COLO829 (cell line): ENCODE results near the gene KRT75.

Source experiments
- DNase-seq: peaks from one replicate; pipeline ENCODE4 v3.0.0; 2012; ENCODE audit warnings: low spot score

Gene KRT75

DNA sequence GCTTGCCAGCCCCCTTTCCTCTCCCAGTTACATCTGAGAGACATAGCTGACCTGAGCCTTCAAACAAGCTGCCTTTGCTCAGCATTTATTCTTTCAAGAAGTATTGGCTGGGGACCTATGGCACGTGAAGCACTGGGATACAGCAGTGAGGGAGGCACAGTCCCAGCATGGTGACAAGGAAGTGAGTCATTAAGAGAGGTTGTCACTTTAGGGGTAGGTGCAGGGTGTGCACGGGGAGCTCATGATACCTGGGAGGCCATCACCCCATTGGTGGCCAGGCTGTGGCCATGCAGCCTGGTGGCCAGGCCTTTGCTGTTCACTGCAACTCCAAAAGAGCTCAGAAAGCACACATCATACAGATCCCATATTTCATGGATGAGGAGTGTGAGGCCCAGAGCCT lies 5.7 kb upstream of the KRT75 start:
- no peak for DNase-seq

DNA sequence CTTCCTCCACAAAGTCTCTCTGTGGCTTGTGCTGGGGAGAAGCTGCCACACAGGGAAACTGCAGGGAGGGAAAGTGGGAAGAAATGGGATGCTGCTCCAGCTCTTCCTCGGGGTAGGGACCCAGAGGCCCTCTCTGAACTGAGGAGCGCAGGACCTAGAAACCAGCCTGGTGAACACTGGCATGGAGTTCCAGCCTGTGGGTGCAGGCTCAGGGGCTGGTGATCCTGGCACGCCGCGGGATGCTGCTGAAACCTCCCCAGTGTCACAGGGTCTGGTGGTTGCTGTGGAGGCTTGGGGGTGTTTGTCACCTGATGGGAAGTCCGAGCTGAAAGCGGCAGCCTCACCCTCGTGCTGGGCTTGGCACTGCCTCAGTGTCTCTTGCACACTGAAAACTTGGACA lies 5.2 kb upstream of the KRT75 start:
- no peak for DNase-seq

DNA sequence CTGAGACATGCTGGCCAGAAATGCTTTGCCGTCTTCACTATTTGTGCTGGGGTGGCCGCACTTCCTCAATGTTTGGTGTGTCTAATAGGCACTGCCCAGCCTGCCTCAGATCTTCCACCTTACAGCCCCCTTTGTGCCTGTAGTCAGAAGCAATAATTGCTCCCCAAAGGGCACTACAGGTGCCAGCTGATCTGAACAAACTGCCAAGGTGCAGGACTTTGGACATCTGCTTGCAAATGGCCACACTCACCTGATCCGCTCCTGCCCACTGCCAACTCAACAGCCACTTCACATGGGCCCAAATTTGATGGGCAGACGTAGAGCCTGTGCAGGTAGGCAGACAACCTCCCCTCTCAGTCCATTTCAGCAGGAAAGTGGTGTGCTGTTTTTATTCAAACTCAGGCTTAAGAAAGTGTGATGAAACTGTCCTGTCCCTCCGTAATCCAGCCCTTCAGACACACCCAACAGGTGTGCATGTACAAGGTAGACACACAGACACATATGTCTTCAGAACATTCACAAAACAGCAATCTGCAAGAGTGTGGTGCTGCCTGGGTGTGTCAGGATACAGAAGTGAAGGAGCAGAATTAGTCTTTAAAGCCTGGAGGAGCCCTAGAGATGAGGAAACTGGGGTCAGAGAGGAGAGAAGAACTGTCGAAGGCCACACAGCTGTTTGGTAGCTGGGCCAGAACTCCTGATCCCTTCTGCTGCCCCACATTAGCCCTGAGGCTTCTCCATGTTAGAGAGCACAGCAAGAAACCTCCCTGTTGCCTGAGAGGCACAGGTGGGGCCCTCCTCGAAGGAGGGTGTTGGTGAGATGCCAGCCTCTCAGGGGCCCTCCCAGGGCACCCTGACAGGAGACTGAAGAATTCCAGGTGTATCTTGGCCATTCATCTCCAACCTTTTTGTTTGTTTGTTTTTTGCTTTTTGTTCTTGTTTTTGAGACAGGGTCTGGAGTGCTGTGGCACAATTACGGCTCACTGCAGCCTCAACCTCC lies 4.4 kb upstream of the KRT75 start:
- no peak for DNase-seq

DNA sequence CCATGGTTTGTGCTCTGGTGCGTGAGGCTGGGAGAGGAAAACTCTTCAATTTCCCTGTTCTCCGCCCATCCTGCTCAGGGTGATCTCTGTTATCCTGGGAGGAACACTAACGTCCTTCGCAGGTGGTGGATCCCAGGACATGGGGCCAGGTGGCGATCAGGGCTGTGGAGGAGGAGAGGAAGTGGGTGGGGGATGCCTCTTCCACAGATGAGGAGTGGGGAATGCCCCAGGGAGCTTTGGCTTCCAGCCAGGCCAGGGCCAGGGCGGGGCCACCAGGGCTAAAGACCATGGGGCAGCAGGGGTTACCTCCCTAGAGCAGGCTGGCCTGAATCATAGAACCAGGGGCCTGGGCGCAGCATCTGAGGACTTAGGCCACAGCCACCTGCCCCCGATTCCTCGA lies 3.3 kb upstream of the KRT75 start:
- DNase-seq: no peak

DNA sequence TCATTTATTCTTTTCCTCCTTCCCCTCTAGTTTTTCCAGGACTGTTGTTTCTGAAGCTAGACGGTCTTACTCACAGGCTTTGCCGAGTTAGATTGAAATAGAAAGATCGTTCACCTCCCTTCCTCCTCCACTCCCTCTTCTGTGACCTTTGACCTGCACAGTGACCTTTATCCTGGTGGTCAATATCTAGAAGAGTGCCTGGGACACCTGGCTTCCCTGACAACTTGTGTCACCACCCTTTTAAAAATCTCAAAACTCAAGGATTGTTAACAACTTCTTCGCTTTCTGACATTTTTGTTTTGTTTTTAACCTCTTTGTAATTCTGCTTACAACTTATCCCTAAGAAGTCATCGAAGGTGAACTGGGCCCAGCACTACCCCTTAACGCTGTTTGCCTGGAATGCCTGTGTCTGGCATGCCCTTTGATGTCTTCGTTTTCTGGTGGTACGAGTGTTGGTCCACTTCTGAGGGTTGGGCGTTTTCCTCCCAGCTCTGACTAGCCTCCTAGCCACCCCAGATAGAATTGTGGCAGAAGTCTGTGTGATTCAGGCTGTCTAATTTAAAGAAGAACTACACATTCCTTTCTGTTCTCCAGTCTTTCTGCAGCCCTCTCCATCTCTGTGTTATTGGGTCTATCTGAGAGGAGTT lies 2.8 kb upstream of the KRT75 start:
- DNase-seq: no peak

DNA sequence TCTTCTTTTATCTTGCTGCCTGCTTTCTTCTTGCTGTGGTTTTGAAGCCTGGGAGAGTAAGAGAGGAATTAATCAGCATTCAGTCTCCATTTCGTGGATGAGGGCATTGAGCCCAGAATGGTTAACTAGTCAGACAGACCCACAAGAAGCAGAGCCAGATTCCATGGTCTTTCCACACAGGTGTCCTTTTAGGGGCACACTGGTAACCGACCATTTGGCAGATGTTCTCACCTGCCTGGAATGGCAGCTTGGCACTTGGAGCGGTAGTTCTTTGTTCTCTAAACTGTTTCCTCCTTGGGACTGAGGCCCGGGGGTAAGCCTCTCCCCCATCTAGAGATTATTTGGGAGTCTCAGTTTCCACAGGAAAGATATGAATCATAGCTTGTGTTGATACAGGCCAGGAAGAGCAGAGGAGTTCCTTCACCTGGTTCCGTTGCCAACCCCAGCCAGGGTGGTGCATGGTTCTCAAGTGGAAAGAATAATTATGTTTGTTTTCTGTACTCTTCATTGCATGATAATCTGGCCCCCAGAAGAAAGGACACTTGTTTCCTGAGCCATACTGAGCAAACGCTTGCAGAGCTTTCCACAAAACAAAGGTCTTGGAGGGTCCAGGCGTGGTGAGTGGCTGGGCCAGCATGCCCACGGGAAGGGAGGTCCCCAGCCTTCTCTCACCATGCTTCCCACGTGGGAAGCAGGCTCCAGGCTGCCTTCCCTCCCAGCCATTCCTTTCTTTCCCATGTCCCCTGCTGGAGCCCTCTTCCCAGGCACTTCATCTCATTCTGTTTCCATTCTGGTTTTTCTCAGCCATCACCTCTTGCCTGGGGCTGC lies 2.0 kb upstream of the KRT75 start:
- DNase-seq: no peak

DNA sequence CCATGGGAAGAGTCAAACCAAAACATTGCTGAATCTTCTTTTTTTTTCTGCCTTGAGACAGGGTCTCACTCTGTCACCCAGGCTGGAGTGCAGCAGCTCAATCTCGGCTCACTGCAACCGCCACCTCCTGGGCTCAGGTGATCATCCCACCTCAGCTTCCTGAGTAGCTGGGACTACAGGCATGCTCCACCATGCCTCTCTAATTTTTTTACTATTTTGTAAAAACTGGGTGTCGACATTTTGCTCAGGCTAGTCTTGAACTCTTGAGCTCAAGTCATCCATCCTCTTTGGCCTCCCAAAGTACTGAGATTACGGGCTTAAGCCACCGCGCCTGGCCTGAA lies 1.5 kb upstream of the KRT75 start:
- no peak for DNase-seq

DNA sequence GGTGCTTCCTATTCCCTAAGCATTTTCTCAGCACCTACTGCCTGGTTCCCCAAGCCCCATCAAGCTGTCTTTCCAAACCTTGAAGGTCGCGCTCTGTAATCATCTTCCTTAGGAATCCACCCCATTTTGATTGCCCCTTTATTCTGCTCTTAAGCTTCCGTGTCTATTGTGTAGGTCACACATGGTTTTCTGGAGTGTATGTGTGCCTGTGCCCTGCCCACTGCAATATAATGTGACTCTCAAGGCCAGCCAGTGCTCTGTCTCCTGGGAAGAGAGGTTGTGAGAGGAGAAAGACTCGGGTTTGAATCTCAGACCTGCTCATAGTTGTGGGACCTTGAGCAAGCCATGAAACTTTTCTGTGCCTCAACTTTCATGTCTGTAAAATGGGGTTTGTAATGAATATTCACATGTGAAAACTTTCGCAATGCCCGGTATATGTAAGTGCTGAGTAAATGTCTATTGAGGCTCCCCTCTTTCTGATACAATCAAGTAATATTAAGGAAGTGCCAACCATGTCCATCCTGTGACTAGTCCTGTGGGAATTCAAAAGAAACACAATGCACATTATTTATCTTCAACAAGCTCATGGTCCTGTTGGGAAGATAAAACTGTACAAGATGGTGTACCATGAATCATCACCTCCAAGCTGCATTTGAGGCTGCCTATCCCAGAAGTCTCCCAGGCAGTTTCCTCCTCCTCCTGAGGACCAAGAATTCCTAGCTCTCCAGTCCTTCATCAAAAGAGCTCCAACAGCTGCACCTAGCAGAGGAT lies 774 bp upstream of the KRT75 start:
- no peak for DNase-seq

DNA sequence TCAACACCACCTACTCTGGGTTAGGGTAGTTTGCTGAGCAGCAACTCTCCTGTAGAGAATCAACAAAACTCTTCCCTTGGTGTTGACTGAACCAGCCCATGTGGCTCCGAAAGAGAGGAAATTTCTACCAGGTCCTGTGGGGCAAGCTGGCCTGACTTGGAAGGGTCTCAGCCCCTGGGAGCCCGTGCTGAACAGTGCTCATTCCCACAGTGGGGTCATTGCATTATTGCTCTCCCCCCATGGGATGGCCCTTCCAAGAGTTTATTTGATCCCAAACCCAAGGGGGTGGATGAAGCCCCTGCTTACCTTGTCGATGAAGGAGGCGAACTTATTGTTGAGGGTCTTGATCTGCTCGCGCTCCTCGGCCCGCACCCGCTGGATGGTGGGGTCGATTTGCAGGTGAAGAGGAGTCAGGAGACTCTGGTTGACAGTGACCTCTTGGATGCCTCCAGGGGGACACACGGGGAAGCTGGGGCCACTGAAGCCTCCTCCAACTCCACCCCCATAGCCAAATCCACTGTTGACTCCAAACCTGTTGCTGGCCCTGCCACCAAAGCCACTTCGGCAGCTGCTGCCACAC lies 580 bp downstream of the KRT75 start:
- DNase-seq: no peak

DNA sequence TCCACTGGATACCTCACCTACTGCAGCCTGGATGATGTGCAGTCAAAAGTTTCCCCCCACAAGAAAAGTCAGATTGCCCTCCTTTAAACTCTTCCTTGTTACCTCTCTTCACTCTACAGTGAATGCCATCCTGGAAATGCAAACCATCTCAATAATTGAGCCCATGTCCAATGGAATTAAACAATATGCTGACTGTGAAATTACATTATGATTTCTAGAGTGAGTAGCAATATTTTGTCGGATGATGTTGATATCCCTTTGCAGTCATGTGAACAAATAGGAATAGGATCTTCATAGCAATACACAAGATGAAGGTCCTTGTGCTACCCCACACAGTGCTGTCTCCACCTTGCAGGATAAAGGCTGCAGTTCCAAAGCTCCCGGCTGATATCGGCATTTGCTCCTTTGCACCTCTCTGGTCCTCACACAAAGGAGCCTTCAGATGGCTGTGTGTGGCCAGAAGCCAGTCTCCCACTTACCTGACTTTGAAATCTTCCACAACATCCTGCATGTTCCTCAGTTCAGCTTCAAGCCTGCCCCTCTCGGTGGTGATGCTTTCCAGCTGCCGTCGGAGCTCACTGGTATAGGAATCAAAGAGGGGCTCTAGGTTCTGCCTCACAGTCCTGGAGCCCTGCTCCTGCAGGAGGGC lies 1.5 kb downstream of the KRT75 start:
- no peak for DNase-seq

DNA sequence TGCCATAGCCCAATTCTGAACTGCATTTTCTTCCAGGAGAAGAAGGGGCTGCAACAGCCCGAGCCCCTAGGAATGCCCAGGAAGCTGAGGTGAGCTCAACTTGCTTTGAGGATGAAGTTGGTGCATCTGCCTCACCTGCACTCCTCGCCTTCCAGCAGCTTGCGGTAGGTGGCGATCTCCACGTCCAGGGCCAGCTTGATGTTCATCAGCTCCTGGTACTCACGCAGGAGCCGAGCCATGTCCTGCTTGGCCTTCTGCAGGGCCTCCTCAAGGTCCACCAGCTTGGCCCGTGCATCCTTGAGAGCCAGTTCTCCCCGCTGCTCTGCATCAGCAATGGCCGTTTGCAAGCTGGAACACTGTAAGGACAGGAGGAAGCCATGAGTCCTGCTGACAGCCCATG lies 6.0 kb downstream of the KRT75 start:
- DNase-seq: no peak

DNA sequence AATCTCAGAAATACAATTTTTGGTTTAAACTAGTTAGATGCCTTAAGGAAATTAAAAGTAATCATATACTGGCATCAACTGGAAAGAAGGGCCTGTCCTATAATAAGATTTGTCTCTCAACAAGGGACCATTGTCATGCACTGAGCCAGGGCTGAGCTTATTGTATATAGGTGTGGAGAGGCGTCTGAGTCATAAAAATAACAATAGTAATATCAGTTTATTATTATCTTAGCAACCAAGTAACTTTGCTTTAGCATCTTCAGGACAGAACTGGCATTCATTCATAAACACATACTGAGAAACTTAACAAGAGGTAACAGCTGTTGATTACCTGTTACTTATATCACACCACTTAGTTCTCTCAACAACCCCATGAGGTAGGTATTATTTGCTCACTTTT lies 7.1 kb downstream of the KRT75 start:
- no peak for DNase-seq

DNA sequence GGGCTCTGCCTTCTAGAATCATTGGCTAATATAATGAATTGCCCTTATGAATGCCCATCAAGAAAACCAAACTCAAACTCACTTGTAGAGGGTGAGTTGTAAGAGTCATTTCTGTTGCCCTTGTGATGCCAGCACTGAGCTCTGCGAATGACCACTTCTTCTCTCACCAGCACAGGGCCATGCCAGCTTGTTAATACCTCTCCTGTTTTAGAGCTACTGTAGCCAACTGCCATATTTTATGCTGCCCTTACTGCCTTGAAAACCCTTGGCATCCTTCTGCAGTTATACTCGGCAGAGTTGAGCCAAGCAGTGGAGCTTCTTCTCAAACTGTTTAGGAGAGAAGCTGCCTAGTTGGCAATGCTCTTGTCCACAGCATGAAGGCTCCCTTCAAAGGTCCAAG lies 8.1 kb downstream of the KRT75 start:
- DNase-seq: no peak

DNA sequence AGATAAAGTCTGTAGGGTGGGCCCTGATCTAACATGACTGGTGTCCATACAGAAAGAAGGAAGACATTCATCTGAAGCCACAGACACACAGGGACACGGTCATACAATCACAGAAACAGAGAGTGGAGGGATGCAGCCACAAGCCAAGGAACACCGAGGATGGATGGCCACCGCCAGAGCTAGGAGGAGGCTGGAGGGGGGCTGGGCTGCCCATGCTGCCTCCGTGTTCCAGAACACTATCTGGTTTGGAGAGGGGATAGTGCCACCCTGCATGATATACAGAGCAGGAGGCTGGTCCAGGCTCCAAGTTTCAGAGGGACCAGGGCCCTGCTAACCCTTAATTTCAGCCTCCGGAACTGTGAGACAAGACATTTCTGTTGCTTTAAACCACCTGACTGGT lies 8.7 kb downstream of the KRT75 start:
- no peak for DNase-seq

DNA sequence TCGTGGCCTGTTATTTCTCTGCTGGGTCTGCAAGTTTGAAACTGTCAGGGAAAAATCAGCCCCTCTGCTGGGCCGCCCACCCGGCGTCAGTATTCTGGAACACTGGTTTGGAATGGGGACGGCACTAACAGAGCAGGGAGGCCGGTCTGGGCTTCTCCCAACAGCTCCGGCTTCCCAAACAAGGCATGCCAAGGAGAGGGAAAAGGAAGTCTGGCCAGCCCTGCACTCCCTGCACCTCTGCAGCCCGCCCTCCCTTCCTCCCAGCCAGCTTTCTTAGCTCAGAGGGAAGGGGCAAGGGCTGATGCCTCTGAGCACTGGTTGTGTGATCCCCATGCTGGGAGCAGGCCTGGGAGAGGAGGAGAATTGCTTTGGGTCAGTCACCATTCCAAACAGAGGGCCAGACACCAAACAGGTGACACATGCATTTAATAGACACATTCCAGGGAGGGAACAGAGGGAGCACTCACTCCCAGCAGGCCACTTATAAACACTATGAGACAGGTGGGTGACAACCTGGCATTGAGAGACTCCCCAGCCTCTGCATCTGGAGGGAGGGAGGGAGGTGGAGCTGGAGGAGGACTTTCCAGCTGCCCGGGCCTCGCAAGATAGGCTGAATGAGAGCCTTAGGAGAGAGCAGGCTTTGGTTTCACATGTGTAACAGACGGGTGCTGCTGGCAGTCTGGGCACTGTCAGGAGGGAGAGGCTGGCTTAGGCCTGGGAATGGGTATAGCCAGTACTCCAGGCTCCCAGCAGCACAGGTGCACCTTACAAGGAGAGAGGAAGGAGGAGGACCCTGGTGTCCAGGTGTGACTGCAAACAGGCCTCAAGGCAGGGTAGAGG lies 10.3 kb downstream of the KRT75 start:
- no peak for DNase-seq

DNA sequence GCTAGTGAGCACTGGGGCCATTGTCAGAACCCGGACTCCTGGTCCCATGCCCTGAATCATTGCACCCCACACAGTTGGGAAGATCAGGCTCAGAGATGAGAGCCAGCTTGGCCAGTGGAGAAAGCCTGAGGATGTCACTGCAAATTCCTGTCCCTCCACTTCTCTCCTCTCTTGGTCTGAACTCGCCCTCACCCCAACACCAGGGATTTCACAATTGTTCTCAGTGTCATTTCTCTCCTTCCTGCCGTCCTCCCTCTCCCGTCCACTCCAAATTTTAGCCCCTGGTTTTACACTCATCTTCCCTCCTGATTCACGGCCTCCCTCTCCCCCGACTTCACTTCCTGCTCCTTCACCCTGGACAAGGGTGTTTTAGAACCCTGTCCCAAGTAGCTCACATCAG lies 11.1 kb downstream of the KRT75 start:
- DNase-seq: no peak

DNA sequence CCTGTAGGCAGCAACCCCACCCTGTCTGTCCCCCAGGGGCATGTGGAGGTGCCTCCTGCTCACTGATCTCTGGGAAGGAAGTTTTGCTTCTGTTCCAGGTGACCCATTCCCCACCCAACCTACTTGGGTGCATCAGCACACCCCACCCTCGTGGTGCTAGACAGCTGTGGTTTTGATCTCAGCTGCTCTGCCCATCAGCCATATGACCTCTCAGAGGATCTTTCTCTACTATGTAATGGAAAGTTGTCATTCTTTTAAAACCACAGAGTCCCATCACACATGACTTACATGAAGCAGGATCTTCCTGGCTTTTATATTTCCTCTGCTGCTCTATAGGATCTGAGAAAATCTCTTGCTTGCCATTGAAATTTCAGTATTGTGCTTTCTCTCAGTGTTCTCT lies 14.5 kb downstream of the KRT75 start:
- DNase-seq: no peak

DNA sequence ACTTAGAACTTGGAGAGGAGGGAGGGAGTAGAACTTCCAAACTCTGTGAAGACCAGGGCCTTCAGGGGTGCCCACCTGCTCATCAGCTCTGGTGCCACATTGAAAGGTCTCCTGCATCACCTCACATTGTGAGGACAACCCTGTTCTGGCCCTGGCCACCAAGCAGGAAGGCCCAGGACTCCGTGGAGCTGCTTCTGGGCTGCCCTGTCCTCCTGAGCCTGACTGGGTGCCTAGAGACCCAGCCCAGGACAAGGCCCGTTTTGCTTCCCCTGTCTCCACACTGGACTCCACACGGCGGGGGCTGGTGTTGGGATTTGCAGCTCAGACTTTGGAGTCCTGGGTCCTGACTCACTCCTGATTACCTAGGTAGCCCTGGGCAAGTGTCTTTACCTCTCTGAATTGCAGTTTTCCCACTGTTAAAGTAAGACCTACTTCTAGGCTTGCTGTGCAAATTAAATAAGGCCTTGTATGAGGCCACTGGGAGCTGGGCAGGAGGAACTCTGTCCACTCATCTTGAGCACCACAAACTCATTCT lies 15.5 kb downstream of the KRT75 start:
- DNase-seq: no peak

DNA sequence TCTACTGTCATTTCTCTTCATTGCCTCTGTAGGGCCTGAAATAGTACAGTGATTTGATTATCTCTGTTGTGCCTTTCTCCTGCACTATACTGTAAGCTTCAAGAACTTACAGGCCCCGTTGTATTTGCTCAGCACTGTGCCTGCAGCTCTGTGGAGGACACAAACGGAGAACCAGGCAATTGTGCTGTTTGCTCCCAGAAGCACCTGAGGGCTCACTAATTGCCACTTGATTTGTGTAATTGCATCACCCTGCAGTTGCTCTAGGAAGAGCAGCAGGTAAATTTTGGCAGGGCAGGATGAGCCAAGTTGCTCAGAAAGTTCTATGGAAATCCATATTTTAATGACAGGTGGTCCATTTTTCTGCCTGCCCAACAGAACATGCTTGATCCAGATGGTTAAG lies 16.4 kb downstream of the KRT75 start:
- DNase-seq: no peak

DNA sequence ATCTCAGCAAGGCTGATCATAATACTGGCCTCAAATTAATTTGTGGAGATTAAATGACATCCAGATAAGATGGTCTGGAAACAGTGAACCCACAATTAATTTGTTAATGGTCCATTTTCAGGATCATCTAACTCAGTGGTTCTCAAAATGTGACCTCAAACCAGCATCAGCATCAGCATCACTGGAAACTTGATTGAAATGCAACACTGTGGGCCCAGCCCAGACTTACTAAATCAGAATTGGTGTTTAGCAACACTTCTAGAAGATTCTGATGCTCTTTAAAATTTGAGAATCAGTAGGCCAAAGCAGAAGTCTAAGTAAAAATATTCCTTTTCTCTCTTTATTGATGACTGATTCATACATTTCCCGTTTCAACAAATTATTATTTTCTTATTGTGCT lies 17.4 kb downstream of the KRT75 start:
- no peak for DNase-seq
